Right atrium auricular region (tissue), 2 donors: Measurements from ENCODE around the gene CDADC1. TPM values are rescaled to one million over a fixed set of nuclear protein-coding genes. Genes with fewer than 3 reads are reported as not detected.

Experiments used
- DNase-seq: peaks from one replicate; pipeline ENCODE4 v3.0.0-alpha.2; 2019; ENCODE audit warnings: low spot score
- H3K27ac ChIP-seq, 2 donors: fragments of 200-600 bp; sonication (generic); 1 replicate in 1 of 2; 2 replicates in 1 of 2; pipeline ENCODE4 v1.5.1; 2016 to 2019
- H3K27me3 ChIP-seq, 2 donors: fragments of 200-600 bp; sonication (generic); one replicate each; pipeline versions ENCODE4 v1.5.1 to v1.6.0; 2017 to 2019
- H3K36me3 ChIP-seq: fragments of 200-600 bp; sonication (generic); one replicate; pipeline ENCODE4 v1.5.1; 2016
- H3K4me1 ChIP-seq, 2 donors: fragments of 200-600 bp; sonication (generic); one replicate each; pipeline versions ENCODE4 v1.5.1 to v1.6.0; 2017 to 2019
- H3K4me3 ChIP-seq, 2 donors: fragments of 200-600 bp; sonication (generic); 1 replicate in 1 of 2; 2 replicates in 1 of 2; pipeline ENCODE4 v1.5.1; 2017 to 2019; ENCODE audit warnings: mild to moderate bottlenecking in 1 of 2, moderate library complexity in 1 of 2
- H3K9me3 ChIP-seq, 2 donors: fragments of 200-600 bp; sonication (generic); one replicate each; pipeline ENCODE4 v1.5.1; 2019
- CTCF ChIP-seq, 2 donors: fragments of 200-600 bp; sonication (generic); IDR thresholded peaks; one replicate each; pipeline ENCODE4 v1.5.1; 2019; ENCODE audit warnings: antibody characterized with exemption in 2 of 2
- total RNA-seq, 2 donors: library from RNA; depleted of rRNA; stranded (reverse); fragments of >200 nt; gene quantifications; one replicate each; pipeline ENCODE4 v1.1.0, GENCODE V29; 2016

CDADC1 gene
- total RNA-seq, 2 donors from 2014 or later: 3.5 to 4.6 TPM

DNA sequence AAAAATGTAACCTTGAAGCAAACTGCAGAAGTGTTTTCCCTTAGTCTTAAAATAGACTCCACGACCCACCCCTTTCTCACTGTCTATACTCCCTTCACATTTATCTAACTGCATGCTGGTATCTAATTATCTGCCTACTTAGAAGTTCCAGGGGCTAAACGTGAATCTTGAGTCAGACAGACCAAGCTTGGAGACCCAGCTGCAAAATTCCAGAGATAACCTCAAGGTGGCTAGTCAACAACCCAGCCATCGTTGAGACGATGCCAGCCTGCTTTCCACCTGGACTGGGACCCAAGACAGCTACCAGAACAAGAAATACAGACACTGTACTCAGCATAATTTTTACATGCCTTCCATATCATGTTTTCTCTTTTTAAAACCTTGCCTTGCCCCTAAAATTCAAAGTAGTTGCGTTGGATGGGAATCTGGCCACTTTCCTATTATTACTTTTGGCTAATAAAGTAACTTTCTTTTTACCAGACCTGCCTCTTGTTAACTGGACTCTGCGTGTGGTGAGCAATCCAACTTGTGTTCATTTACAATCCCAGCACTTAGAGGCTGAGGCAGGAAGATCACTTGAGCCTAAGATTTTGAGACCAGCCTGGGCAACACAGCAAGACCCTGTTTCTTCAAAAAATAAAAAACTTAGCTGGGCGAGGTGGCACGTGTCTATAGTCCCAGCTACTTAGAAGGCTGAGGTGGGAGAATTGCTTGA is 82.3 kb downstream of the CDADC1 start:
- Histone ChIP-seq H3K27me3 (no peaks in the 10 kb centered on the region), H3K9me3 (no peaks in the 10 kb centered on the region), H3K27ac (no peak overlapping the region), H3K36me3 (no peaks in the 10 kb centered on the region), H3K4me3 (no peak overlapping the region), H3K4me1 (peaks cover 0 to 6% of the 10 kb centered on the region in 2 donors)
- DNase-seq: no peak
- TF ChIP-seq CTCF (IDR thresholded peaks at IDR 0.05): no peak

- DNase-seq: no peak
- Histone ChIP-seq H3K27ac (no peak overlapping the region), H3K4me3 (no peak overlapping the region), H3K9me3 (no peaks in the 10 kb centered on the region), H3K36me3 (no peaks in the 10 kb centered on the region), H3K27me3 (no peaks in the 10 kb centered on the region), H3K4me1 (peaks cover 0 to 6% of the 10 kb centered on the region in 2 donors)
- TF ChIP-seq CTCF (IDR thresholded peaks at IDR 0.05): no peak
Observed at GRCh38 chr13:49330546-49330864, 82.8 kb downstream of the CDADC1 start.

DNA sequence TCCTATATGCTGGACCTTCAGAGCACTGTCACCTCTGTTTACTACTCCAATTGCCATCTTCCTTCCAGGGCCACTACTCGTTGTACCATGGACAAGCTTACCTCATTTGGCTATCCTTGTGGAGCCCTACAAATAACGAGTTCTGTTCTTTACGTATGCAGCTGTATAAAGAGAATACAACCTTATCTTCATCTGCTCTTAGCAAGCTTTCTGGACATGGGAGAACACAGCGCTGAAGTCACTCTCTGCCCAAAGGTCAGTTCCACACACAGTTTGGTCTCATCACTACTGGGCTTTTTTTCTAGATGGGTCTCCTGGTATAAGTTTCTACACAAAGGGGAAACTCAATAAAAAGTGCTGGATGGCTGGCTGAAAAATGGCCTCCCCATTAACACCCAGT is 88.9 kb downstream of the CDADC1 start:
- no peak overlapping the region for H3K4me3 ChIP-seq
- no peak for TF ChIP-seq CTCF (IDR thresholded peaks at IDR 0.05)
- H3K9me3 ChIP-seq: no peaks in the 10 kb centered on the region
- no peak overlapping the region for H3K27ac ChIP-seq
- no peaks in the 10 kb centered on the region for H3K27me3 ChIP-seq
- peaks cover 12% of the 10 kb centered on the region for H3K36me3 ChIP-seq
- no peaks in the 10 kb centered on the region for H3K4me1 ChIP-seq
- no peak for DNase-seq

- DNase-seq: no peak
- no peaks in the 10 kb centered on the region for H3K4me1 ChIP-seq
Observed at GRCh38 chr13:49340161-49340560, 92.4 kb downstream of the CDADC1 start.

GRCh38 chr13:49341517-49341916 is 93.8 kb downstream of the CDADC1 start:
- DNase-seq: no peak
- H3K4me3 ChIP-seq: no peak overlapping the region
- H3K4me1 ChIP-seq: no peaks in the 10 kb centered on the region
- TF ChIP-seq CTCF (IDR thresholded peaks at IDR 0.05): no peak
- no peaks in the 10 kb centered on the region for H3K9me3 ChIP-seq
- H3K27me3 ChIP-seq: no peaks in the 10 kb centered on the region
- H3K27ac ChIP-seq: no peak overlapping the region
- H3K36me3 ChIP-seq: peaks cover 12% of the 10 kb centered on the region

More at GRCh38 chr13:49340161-49340560, 92.4 kb downstream of the CDADC1 start:
- Histone ChIP-seq H3K27ac (peak overlapping the region in 1 of 2 donors; percentile 70), H3K27me3 (no peaks in the 10 kb centered on the region), H3K9me3 (no peaks in the 10 kb centered on the region), H3K36me3 (peaks cover 12% of the 10 kb centered on the region), H3K4me3 (no peak overlapping the region)
- TF ChIP-seq CTCF (IDR thresholded peaks at IDR 0.05): no peak

DNA sequence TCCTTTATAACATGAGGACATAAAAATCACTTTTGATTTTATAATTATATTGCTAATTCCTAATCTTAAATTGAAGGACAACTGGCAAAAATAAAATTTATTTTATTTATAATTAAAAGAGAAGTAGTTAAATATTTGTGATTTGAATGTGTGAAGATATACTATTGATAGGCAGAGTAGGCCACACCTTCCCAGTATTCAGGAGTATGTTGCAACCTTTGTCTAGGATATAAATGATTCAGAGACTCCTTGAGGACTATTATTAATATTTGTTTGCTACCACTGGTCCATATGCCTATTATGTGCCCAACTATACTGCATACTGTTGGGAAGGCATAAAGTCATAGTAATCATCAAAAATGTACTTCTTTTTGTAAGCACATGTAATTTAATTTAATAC is 94.2 kb downstream of the CDADC1 start:
- peaks cover 9% of the 10 kb centered on the region for H3K36me3 ChIP-seq
- H3K27me3 ChIP-seq: no peaks in the 10 kb centered on the region
- H3K9me3 ChIP-seq: no peaks in the 10 kb centered on the region
- TF ChIP-seq CTCF (IDR thresholded peaks at IDR 0.05): no peak
- H3K27ac ChIP-seq: no peak overlapping the region
- DNase-seq: no peak
- no peak overlapping the region for H3K4me3 ChIP-seq
- H3K4me1 ChIP-seq: no peaks in the 10 kb centered on the region
